T follicular helper cell (primary cell): ENCODE results near the gene SPATA20.

Experiments
- DNase-seq: peaks from one replicate; pipeline ENCODE4 v3.0.0-alpha.2; 2020; ENCODE audit warnings: low read depth

The SPATA20 gene

DNA sequence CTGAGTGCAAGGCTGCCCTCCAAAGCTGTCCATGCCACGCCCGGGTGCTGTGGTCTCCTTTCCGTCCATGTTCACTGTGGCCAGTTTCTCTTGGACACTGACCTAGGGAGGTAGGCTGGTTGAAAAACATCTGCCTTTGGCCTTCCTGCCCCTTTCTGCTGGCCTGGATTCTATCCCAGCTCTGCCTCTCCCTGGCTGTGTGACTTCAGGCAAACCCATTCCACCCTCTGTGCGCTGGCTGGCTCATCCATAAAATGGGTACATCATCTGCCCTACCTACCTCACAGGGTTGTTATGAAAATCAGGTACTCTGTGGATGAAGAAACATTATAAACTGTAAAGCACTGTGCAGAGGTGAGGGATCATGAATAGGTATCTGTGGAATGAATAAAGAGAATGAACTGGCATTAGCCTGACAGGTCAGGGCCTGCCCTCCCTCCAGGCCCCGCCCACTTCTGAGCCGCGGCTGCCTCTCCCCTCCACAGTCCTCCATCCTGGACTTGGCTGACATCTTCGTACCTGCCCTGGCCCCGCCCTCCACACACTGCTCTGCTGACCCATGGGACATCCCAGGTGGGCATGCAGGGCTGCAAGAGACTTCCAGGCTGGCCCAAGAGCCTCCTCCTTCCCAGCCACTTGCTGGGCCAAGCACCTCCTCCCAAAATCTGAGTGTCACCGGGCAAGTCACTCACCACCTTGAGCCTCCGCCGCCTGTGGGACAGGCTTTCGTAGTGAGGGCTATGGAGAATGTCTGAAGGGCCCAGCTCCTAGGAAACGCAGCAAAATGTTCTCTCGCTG is 7.0 kb upstream of the SPATA20 start:
- DNase-seq: no peak

DNA sequence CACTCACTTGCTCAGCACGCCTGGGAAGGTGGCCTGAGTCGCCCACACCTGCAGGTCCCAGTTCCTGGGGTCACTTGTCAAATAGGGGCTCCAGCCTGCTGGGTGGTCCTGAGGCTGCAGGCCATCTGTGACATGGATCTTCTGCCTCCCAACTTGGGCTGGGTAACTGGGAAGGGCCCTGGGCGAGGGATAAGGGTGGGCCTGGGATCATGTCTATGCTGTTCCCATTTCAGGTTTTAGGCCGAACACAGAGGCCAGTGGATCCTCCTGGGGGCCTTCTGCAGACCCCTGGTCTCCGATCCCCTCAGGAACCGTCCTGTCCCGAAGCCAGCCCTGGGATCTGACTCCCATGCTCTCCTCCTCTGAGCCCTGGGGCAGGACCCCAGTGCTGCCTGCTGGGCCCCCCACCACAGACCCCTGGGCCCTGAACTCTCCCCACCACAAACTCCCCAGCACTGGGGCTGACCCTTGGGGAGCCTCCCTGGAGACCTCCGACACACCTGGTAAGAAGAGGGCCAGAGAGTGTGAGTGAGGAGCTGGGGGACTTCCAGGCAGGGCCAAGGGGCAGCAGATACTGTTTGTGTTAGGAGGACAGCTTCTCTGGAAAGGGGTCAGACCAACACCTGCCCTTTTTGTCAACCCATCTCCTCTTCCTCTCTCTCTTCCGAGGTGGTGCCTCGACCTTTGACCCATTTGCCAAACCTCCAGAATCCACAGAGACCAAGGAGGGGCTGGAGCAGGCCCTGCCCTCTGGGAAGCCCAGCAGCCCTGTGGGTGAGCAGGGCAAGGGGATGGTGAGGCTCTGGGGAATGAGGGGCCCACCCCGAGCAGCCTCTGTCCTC is 6.2 kb upstream of the SPATA20 start:
- DNase-seq: no peak

DNA sequence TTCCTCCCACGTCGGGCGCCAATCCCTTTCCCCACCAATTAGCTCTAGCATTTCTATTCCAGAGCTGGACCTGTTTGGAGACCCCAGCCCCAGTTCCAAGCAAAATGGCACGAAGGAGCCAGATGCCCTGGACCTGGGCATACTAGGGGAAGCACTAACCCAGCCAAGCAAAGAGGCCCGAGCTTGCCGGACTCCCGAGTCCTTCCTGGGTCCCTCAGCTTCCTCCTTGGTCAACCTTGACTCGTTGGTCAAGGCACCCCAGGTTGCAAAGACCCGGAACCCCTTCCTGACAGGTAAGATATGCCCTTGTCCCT is 5.6 kb upstream of the SPATA20 start:
- DNase-seq: no peak

DNA sequence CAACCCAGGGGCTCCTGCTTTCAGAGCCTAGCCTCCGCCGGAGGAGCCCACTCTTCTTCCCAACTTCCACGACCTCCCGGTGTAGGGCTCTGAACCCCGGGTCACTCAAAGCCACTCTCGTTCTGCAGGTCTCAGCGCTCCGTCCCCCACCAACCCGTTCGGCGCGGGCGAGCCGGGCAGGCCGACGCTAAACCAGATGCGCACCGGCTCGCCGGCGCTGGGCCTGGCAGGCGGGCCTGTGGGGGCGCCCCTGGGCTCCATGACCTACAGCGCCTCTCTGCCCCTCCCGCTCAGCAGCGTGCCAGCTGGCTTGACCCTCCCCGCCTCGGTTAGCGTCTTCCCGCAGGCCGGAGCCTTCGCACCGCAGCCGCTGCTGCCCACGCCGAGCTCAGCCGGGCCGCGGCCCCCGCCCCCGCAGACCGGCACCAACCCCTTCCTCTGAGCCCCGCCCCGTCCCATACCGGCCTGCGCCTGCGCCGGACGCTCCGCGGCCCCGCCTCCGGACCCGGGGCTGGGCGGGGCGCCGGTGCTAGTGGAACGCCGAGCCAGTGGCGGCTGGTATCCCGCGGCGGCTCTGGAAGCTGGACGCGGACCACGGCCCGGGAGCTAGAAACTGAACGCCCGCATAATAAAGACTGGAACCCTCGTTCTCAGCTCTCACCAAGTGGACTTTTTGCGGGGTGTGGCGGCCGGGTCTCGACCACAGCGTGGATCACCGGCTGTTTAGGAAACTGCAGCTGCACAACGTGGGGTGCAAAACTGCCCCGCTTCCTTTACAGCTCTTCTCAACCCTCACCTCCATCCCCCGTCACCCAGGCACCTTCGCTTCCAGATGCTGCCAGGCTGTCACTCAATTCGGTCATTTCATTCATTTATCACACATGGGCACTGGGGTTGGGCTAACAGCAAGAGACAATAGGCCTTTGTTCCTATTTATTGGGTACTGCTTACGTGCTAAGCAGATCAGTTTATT is 5.0 kb upstream of the SPATA20 start:
- DNase-seq: peak; percentile 67

DNA sequence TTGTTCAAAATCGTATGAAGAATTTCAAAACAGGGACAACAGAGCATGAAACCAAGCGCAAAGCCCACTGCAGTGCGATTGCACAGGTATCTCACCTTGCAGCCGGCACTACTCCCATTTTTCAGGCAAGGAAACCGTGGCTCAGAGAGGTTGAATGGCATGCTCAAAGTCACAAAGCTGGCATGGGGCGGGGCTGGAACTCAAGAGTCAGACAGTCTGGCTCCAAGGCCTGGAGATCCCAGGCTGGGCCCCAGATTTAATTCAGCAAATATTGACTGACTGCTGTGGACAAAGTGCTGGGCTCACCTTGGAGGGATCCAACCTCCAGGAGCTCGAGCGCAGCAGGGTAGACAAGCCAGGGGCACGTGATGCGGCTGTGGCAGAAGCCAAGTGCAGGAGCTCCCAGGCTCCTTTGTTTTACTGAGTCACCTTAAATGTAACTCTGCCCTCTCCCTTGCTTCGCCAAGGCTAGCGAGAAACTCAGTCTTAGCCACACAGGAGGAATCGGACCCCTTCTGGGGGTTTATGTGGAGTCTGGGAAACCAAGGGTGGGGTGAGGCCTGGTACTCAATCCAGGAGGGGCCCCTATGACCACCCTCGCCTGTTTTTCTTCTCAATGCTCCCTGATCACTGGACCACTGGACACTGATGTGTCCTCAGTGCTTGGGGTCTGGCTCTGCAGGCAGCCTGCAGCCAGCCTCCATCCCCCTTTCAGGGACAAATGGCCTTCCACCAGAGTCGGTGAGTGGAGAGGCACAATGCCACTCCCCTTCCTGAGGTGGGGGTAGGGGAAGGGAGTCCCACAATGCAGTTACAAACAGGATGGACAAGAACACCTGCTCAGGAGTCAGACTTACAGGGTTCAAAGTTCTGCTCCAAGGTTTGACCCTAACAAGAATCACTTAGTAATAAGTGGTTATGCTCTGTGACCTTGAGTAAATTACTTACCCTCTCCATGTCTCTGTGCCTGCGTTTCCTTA is 3.9 kb upstream of the SPATA20 start:
- DNase-seq: no peak

DNA sequence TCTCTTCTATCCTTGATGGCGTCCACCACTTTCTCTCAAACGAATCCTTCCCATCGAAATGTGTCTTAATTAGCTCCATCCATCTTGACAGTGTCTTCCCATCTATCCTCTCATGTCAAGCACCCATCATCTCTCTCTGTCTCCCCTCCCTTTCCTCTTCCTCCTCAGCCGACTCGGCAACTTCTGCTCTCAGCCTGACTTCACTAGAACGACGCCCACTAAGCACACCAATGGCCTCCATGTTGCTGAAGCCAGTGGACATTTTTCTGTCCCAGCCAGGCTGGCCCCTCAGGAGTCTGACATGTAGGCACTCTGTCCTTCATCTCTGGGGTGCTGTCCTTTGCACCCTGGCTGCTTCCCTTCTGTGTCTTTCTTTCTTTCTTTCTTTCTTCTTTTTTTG is 2.5 kb upstream of the SPATA20 start:
- no peak for DNase-seq

DNA sequence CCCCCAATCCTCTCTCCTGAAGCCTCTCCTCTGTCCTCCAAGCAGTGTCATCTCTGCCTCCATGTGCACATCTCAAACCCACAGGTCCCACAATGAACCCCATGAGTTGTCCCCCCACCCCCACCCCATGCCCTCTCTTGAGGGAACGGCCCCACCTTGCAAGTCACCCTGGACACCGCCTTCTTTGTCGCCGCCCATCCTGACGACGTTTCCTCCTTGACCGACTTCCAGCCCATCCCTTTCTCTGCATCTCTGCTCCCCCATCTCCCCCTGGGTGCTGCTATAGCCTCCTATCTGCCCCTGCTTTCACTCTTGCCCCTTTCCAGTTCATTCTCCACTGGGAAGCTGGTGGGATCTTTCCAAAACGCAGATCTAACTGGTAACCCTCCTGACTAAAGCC is 1.7 kb upstream of the SPATA20 start:
- no peak for DNase-seq

DNA sequence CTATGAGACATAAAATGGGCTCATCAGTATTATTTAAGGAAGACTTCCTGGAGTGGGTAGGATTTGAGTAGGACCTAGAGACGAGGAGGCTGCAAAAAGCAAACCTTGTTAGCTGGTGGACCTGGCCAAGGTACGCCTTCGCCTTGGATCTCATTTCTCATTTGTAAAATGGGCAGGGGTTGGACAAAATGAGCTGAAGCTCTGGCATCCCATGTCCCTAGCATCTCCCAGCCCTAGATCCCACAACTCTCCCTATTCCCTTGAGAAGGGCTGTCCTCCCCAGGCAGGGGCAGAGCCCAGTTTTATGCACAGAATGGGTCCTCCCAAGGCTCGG is 306 bp upstream of the SPATA20 start:
- DNase-seq: no peak

DNA sequence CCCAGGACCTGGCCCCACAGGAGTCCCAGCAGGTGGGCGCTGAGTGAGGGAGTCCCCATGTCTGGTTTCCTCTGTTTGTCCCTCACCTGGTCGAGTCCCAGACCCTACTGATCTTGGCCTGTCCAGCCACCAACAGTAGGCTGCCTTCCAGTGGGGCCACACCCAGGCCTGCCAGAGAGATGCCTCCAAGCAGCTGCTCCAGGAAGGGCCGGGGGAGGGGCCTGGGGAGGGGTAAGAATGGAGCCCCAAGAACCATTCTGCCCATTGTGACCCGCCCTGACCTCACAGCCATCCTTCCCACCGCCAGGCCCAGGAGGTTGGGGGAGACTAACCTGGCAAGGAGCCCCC is 736 bp downstream of the SPATA20 start:
- DNase-seq: no peak

DNA sequence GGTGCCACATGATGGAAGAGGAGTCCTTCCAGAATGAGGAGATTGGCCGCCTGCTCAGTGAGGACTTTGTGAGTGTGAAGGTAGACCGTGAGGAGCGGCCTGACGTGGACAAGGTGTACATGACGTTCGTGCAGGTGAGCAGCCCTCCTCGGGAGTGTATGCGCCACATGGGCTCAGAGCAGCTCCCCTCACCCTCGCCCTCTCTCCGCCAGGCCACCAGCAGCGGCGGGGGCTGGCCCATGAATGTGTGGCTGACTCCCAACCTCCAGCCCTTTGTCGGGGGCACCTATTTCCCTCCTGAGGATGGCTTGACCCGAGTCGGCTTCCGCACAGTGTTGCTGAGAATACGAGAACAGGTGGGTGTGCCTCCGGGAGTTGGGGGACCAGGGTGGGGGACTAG is 1.9 kb downstream of the SPATA20 start:
- DNase-seq: no peak

DNA sequence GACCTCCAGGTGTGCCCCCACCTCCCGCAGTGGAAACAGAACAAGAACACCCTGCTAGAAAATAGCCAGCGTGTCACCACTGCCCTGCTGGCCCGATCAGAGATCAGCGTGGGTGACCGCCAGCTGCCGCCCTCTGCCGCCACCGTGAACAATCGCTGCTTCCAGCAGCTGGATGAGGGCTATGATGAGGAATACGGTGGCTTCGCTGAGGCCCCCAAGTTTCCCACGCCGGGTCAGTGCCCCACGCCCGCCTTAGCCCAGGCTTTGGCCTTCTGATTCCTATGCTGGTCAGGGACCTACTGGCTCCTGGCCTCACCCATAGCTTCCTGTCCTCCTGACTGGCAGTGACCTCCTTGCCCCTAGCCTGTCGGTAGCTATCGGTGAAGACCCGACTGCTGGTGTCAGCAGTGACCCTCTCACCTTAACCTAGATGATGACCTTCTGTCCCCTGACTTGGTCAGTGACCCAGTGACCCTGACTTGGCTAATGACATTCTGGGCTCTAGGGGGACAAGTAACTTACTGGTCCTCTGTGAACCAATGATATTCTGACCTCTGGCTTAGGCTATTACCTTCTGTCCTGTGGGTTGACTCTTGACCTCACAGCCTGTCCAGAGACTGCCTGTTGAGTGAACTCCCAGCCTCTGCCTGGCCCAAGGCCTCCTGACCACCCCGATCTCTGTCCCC is 2.4 kb downstream of the SPATA20 start:
- DNase-seq: no peak

DNA sequence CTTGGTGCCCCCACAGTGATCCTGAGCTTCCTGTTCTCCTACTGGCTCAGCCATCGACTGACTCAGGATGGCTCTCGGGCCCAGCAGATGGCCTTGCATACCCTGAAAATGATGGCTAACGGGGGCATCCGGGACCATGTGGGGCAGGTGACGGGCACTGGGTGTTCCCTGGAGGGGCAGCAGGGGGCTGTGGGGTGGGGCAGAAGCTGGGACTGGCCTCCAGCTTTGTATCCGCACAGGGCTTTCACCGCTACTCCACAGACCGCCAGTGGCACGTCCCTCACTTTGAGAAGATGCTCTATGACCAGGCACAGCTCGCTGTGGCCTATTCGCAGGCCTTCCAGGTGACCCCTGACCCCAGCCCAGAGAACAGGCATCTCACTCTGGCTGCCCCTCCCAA is 3.0 kb downstream of the SPATA20 start:
- no peak for DNase-seq

DNA sequence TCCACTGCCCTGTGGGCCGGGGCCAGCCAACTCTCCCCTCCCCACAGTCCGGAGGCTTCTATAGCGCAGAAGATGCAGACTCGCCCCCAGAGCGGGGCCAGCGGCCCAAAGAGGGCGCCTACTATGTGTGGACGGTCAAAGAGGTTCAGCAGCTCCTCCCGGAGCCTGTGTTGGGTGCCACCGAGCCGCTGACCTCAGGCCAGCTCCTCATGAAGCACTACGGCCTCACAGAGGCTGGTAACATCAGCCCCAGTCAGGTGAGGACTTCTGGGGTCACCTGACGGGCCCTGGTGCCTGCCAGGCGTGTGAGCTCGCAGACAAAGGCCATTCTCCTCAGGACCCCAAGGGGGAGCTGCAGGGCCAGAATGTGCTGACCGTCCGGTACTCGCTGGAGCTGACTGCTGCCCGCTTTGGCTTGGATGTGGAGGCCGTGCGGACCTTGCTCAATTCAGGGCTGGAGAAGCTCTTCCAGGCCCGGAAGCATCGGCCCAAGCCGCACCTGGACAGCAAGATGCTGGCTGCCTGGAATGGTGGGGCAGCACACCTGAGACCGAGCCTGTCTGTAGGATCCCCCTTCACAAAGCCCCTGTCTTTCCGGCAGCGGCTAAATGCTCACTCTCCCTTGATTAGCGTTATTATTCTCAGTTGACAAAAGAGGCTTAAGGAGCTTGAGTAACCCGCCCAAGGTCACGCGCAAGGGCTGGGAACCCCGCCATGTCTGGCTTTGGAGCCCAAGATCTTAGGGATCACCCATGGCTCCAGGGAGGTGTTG is 3.9 kb downstream of the SPATA20 start:
- DNase-seq: no peak

DNA sequence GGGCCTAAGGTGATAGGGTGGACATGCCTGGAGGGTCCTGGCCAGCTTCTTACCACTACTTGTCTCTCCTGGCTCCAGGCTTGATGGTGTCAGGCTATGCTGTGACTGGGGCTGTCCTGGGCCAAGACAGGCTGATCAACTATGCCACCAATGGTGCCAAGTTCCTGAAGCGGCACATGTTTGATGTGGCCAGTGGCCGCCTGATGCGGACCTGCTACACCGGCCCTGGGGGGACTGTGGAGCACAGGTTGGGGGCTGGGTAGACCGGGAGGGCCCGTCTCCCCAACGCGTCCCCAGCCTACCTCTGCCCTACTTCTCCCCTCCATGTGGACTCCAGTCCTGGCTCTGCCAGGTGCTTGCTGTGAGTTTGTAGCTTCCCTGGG is 4.5 kb downstream of the SPATA20 start:
- no peak for DNase-seq

DNA sequence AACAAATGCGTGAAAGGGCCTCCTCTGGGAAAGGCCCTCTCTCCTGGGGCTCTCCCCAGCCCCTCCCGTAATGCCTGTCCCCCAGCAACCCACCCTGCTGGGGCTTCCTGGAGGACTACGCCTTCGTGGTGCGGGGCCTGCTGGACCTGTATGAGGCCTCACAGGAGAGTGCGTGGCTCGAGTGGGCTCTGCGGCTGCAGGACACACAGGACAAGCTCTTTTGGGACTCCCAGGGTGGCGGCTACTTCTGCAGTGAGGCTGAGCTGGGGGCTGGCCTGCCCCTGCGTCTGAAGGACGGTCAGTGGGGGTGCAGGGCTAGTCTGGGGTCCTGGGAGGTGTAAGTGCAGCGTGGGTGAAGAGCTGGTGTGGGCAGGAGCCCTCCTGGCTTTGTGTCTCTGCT is 4.9 kb downstream of the SPATA20 start:
- DNase-seq: no peak

DNA sequence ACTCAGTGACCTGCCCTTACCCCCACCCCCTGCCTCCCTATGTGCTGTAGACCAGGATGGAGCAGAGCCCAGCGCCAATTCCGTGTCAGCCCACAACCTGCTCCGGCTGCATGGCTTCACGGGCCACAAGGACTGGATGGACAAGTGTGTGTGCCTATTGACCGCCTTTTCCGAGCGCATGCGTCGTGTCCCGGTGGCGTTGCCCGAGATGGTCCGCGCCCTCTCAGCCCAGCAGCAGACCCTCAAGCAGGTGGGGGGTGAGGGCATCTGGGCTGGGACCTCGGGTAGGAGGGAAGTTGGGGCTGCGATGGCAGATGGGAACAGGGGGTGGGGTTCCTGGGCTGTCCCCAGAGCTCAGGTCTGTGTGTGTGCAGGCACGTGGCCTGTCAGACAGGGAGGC is 7.2 kb downstream of the SPATA20 start:
- DNase-seq: no peak

DNA sequence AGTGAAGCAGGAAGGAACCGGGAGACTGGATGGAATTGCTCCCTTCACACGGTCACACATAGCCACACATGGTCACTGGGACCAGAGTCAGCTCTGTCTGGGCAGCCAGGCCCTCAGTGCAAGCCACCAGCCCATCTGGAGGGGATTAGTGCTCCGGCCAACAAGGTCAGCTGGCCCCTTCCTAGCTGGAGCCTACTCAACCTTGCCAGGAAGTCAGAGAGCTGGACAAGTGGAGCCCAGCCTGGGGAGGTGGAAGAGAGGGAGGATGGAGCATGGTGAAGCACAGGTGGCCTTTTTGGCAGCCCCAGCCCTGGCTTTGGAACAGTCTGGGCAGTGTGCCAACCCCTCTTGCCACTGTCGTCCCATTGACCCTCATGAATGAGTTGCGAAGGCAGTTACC is 9.8 kb downstream of the SPATA20 start:
- no peak for DNase-seq

DNA sequence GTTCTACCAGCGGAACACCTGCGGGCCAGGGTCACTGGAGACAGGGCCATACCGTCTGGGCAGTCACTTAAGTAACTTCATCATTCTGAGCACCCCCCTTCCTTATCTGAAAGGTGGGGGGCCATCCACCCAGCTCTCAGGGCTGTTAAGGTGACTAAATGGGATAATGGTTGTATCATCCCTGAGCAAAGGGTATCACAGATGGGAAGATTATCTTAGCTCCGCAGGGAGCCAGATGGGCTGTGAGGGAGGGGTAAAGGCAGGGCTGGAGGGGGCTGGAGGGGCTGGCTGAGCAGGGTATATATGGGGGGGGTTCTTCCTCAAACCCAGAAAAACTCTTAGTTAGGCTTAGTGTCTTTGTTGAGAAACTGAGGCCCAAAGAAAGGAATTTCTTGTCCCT is 10.7 kb downstream of the SPATA20 start:
- no peak for DNase-seq

DNA sequence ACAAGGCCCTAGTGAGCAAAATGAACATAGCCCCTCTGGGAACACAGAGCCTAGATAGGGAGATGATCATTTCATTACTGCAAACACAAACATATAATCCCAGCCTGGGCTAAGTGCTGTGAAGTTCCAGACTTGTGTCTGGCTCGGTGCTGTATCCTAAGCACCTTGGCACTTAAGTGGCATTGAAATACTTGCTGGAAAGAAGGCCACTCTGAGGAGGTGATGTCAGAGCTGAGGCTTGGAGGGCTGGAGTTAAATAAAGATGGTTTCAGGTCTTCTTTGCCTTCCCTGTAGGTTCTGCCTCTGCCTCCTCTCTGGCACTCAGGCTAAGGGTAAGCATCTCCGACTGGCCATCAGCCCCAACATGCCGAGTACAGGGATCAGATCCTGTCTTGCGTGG is 11.1 kb downstream of the SPATA20 start:
- DNase-seq: no peak

DNA sequence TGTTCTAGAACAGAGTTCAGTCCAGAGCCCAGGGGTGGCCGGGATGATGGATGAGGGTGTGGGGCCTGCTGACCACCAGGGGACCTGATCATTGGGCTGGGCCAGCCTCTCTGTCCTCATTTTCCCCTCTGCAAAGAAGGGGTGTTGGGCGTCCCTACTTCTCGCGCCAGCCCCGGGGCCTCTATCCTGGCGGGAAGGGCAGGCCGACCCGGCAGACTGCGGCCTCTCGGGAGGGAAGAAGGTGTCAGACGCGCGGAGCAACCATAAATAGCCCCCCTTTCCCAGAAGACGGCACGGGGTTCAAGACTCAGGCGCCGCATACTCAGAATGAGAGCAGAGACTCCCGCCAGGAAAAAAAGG is 11.6 kb downstream of the SPATA20 start:
- no peak for DNase-seq
